ENCODE data around the gene C4BPA.

The C4BPA gene

GRCh38 chr1:207103892-207104373 is at the start of gene C4BPA:
C4BPA (plus strand) TSS chr1:207104233; CDS start chr1:207113026, 8,793 bp downstream.
- no peak for DNase-seq
- no peak for TF ChIP-seq CTCF (IDR thresholded peaks at IDR 0.05; ENCODE audit: low read depth, low read length, missing control alignments)
- no peak within 1 kb of the TSS for H3K4me3 ChIP-seq (ENCODE audit: low read depth, low read length)
- H3K36me3 ChIP-seq (replicated peaks) = no peaks in the 10 kb centered on the region
- no peak within 1 kb of the TSS for H3K27ac ChIP-seq
- H3K27me3 ChIP-seq (replicated peaks) = no peaks in the 10 kb centered on the region
- in situ Hi-C loops (cut with HindIII; ENCODE audit: low pct_ligation_motif_present, low sequenced_read_pairs) = no loop called here

GRCh38 chr1:207054491-207054890 is 49.5 kb upstream of the C4BPA start:
- no peaks in the 10 kb centered on the region for H3K27me3 ChIP-seq (replicated peaks)
- in situ Hi-C loops (cut with HindIII; ENCODE audit: low pct_ligation_motif_present, low sequenced_read_pairs) = no loop called here
- no peak overlapping the region for H3K4me3 ChIP-seq (ENCODE audit: low read depth, low read length)
- H3K27ac ChIP-seq = no peak overlapping the region
- DNase-seq = no peak
- peaks cover 5% of the 10 kb centered on the region for H3K36me3 ChIP-seq (replicated peaks)
- no peak for TF ChIP-seq CTCF (IDR thresholded peaks at IDR 0.05; ENCODE audit: low read depth, low read length, missing control alignments)

- Histone ChIP-seq H3K27me3 (replicated peaks) (no peaks in the 10 kb centered on the region), H3K36me3 (replicated peaks) (peaks cover 2% of the 10 kb centered on the region), H3K27ac (no peak overlapping the region), H3K4me3 (ENCODE audit: low read depth, low read length) (no peak overlapping the region)
- in situ Hi-C loops (cut with HindIII; ENCODE audit: low pct_ligation_motif_present, low sequenced_read_pairs) = no loop called here
- DNase-seq = no peak
- no peak for TF ChIP-seq CTCF (IDR thresholded peaks at IDR 0.05; ENCODE audit: low read depth, low read length, missing control alignments)
Measured at GRCh38 chr1:207055386-207056001, 48.5 kb upstream of the C4BPA start.

GRCh38 chr1:207056673-207057072 is 47.4 kb upstream of the C4BPA start:
- no peak overlapping the region for H3K27ac ChIP-seq
- H3K4me3 ChIP-seq (ENCODE audit: low read depth, low read length) = no peak overlapping the region
- DNase-seq = no peak
- no peak for TF ChIP-seq CTCF (IDR thresholded peaks at IDR 0.05; ENCODE audit: low read depth, low read length, missing control alignments)
- no peaks in the 10 kb centered on the region for H3K36me3 ChIP-seq (replicated peaks)
- H3K27me3 ChIP-seq (replicated peaks) = no peaks in the 10 kb centered on the region
- in situ Hi-C loops (cut with HindIII; ENCODE audit: low pct_ligation_motif_present, low sequenced_read_pairs) = no loop called here

- in situ Hi-C loops (cut with HindIII; ENCODE audit: low pct_ligation_motif_present, low sequenced_read_pairs) = no loop called here
- no peak for DNase-seq
- no peak for TF ChIP-seq CTCF (IDR thresholded peaks at IDR 0.05; ENCODE audit: low read depth, low read length, missing control alignments)
- Histone ChIP-seq H3K36me3 (replicated peaks) (no peaks in the 10 kb centered on the region), H3K27ac (no peak overlapping the region), H3K4me3 (ENCODE audit: low read depth, low read length) (no peak overlapping the region), H3K27me3 (replicated peaks) (no peaks in the 10 kb centered on the region)
Measured at GRCh38 chr1:207058252-207058651, 45.8 kb upstream of the C4BPA start.
